K562 (cell line): Measurements from ENCODE around the gene SNX1. TPM values are rescaled to one million over a fixed set of nuclear protein-coding genes. Genes with fewer than 3 reads are reported as not detected.

ENCODE experiments used
- ATAC-seq: fragments of 200-7000 bp; cut with Tn5 transposase; 3 replicates; pipeline ENCODE4 v1.9.1; 2020; ENCODE audit warnings: moderate library complexity
- BruUV-seq: library from RNA; stranded (reverse); fragments of 400-500 nt; replicated peaks from 2 replicates; lab custom pipeline; 2021; lab: Mats Ljungman, UMichigan
- CTCF ChIA-PET: fragments of 300-600 bp; formaldehyde crosslinking; extraction: SDS; loops from one replicate; lab custom pipeline; 2021; ENCODE audit warnings: low intra/inter-chr PET ratio; lab: Yijun Ruan, JAX
- POLR2A ChIA-PET: fragments of 300-600, 350-650 bp; sonication (Branson Sonifier 250); formaldehyde crosslinking; extraction: SDS; loops from one replicate; lab custom pipeline; 2021; ENCODE audit warnings: antibody characterized with exemption, inconsistent platforms; lab: Yijun Ruan, JAX
- DNase-seq, 4 experiments: peaks; one replicate each; pipeline versions ENCODE4 v3.0.0 to v3.0.0-alpha.2; 2011 to 2018; ENCODE audit warnings: low spot score in 3 of 4, mixed read lengths in 3 of 4; ENCODE audit errors: extremely low read depth in 1 of 4
- FAIRE-seq: peaks from 2 replicates; lab custom pipeline; 2011; peaks lifted over from hg19 to GRCh38; lab: Jason Lieb, UNC
- H2AFZ ChIP-seq: 2 replicates; pipeline ENCODE4 v1.6.0; 2011; ENCODE audit warnings: low read depth, low read length, control low read depth, inconsistent platforms
- H3K27ac ChIP-seq: fragments of 200-600 bp; 3 replicates; pipeline ENCODE4 v1.8.0; 2011; ENCODE audit warnings: low read depth, mild to moderate bottlenecking, control low read depth, inconsistent platforms, low read length, moderate library complexity, mixed read lengths; ENCODE audit errors: extremely low read depth
- H3K27me3 ChIP-seq, 2 experiments: fragments of 300-600 bp in 1 of 2; 2 replicates in 1 of 2; 3 replicates in 1 of 2; pipeline versions ENCODE4 v1.6.0 to v1.8.0; 2011; ENCODE audit warnings: inconsistent platforms in 2 of 2, low read length in 2 of 2, mild to moderate bottlenecking in 1 of 2, mixed read lengths in 1 of 2, moderate library complexity in 1 of 2; ENCODE audit not compliant: control insufficient read depth in 2 of 2, insufficient read depth in 2 of 2
- H3K36me3 ChIP-seq: fragments of 300-600 bp; 3 replicates; pipeline ENCODE4 v1.8.0; 2011; ENCODE audit warnings: mild to moderate bottlenecking, low read length, inconsistent platforms; ENCODE audit not compliant: control insufficient read depth, insufficient read depth
- H3K4me1 ChIP-seq, 2 experiments: fragments of 200-600 bp in 1 of 2; replicated peaks in 1 of 2; 2 replicates in 1 of 2; 3 replicates in 1 of 2; pipeline versions ENCODE4 v1.5.1 to v1.8.0; 2011; ENCODE audit warnings: inconsistent platforms in 2 of 2, low read length in 2 of 2, mild to moderate bottlenecking in 1 of 2, mixed read lengths in 1 of 2, moderate library complexity in 1 of 2; ENCODE audit not compliant: control insufficient read depth in 2 of 2, insufficient read depth in 2 of 2
- H3K4me2 ChIP-seq: 2 replicates; pipeline ENCODE4 v1.6.1; 2011; ENCODE audit warnings: low read length, control low read depth, inconsistent platforms, mixed read lengths; ENCODE audit not compliant: insufficient read depth
- H3K4me3 ChIP-seq: fragments of 200-600 bp; sonication (generic), shearing (Covaris generic); 2 replicates; pipeline ENCODE4 v1.5.1; 2016; ENCODE audit warnings: control low read depth, inconsistent platforms
- H3K79me2 ChIP-seq: fragments of 200-600 bp; 3 replicates; pipeline ENCODE4 v1.8.0; 2011; ENCODE audit warnings: low read length, inconsistent platforms; ENCODE audit not compliant: control insufficient read depth, insufficient read depth
- H3K9ac ChIP-seq, 2 experiments: 2 replicates each; pipeline versions ENCODE4 v1.6.0 to v1.6.1; 2011; ENCODE audit warnings: low read depth in 2 of 2, low read length in 2 of 2, control low read depth in 1 of 2, inconsistent platforms in 1 of 2, mild to moderate bottlenecking in 1 of 2, mixed read lengths in 1 of 2; ENCODE audit not compliant: insufficient read depth in 1 of 2
- H3K9me1 ChIP-seq: one replicate; pipeline ENCODE4 v1.6.0; 2011; ENCODE audit warnings: inconsistent platforms, mild to moderate bottlenecking, low read length, moderate library complexity; ENCODE audit not compliant: control insufficient read depth, insufficient read depth
- H3K9me3 ChIP-seq: replicated peaks from 2 replicates; pipeline ENCODE4 v1.5.1; 2011; ENCODE audit warnings: low read depth, low read length, inconsistent platforms; ENCODE audit not compliant: control insufficient read depth, insufficient read depth
- H4K20me1 ChIP-seq: replicated peaks from 2 replicates; pipeline ENCODE4 v1.6.1; 2011; ENCODE audit warnings: low read length, inconsistent platforms, mixed read lengths; ENCODE audit not compliant: control insufficient read depth, insufficient read depth
- GTF2A2 ChIP-seq: IDR thresholded peaks from 2 replicates; pipeline ENCODE4 v1.6.1; 2016; ENCODE audit warnings: mild to moderate bottlenecking, missing genetic modification characterization, missing compliant biosample characterization
- HDAC3 ChIP-seq: fragments of 450-650 bp; IDR thresholded peaks from 2 replicates; pipeline ENCODE4 v1.6.1; 2018; ENCODE audit warnings: borderline replicate concordance, mild to moderate bottlenecking, moderate library complexity; ENCODE audit not compliant: partially characterized antibody
- HDGF ChIP-seq: fragments of 450-650 bp; IDR thresholded peaks from 2 replicates; pipeline ENCODE4 v1.6.1; 2016
- HLTF ChIP-seq: fragments of 450-650 bp; IDR thresholded peaks from 2 replicates; pipeline ENCODE4 v1.6.1; 2016
- MED1 ChIP-seq: sonication (generic); formaldehyde crosslinking; IDR thresholded peaks from 2 replicates; pipeline ENCODE4 v1.8.1; 2023; ENCODE audit warnings: missing genetic modification reagents, borderline replicate concordance
- NCOA4 ChIP-seq: fragments of 450-650 bp; IDR thresholded peaks from 2 replicates; pipeline ENCODE4 v1.6.1; 2018; ENCODE audit warnings: mild to moderate bottlenecking; ENCODE audit not compliant: partially characterized antibody
- NFRKB ChIP-seq: fragments of 450-650 bp; IDR thresholded peaks from 2 replicates; pipeline ENCODE4 v1.6.1; 2016; ENCODE audit warnings: low read depth
- RBM15 ChIP-seq: fragments of 200-400 bp; formaldehyde crosslinking; IDR thresholded peaks from 2 replicates; pipeline ENCODE4 v1.6.1; 2018; ENCODE audit warnings: mild to moderate bottlenecking, low read length, moderate library complexity; ENCODE audit not compliant: insufficient read depth
- SETDB1 ChIP-seq: IDR thresholded peaks from one replicate; pipeline ENCODE4 v1.6.1; 2012; ENCODE audit warnings: low read length, control low read depth, inconsistent platforms
- SRSF7 ChIP-seq: fragments of 200-400 bp; formaldehyde crosslinking; optimal IDR thresholded peaks from 2 replicates; pipeline ENCODE3; 2017; ENCODE audit warnings: mild to moderate bottlenecking, low read depth, low read length
- ZBTB17 ChIP-seq: fragments of 450-650 bp; formaldehyde crosslinking; IDR thresholded peaks from 2 replicates; pipeline ENCODE4 v1.4.0; 2020; ENCODE audit warnings: mild to moderate bottlenecking
- ZBTB5 ChIP-seq: fragments of 450-650 bp; IDR thresholded peaks from 2 replicates; pipeline ENCODE4 v1.6.1; 2017; ENCODE audit warnings: antibody characterized with exemption
- ZBTB7A ChIP-seq: IDR thresholded peaks from 2 replicates; pipeline ENCODE4 v1.6.1; 2011; ENCODE audit warnings: low read depth, mild to moderate bottlenecking, low read length, moderate library complexity, borderline replicate concordance; ENCODE audit not compliant: control insufficient read depth
- ZNF217 ChIP-seq: sonication (generic); formaldehyde crosslinking; IDR thresholded peaks from 2 replicates; pipeline ENCODE4 v1.8.0; 2022; ENCODE audit warnings: mild to moderate bottlenecking, missing genetic modification reagents
- ZNF589 ChIP-seq: fragments of 200-800 bp; sonication (Bioruptor generic); IDR thresholded peaks from 2 replicates; pipeline ENCODE4 v1.6.1; 2016; ENCODE audit warnings: low read depth, missing genetic modification characterization, missing compliant biosample characterization
- WGBS: fragments of 100-300 bp; shearing (Covaris generic); methylation state at CpG from one replicate; pipeline ENCODE4 v1.1.6; 2016; ENCODE audit warnings: low coverage, mixed read lengths; ENCODE audit not compliant: insufficient coverage; ENCODE audit errors: missing lambda C conversion rate; 5-methylcytosine and 5-hydroxymethylcytosine counted together
- in situ Hi-C: fragments of 300-500 bp; cut with MboI; formaldehyde crosslinking; loops from 4 replicates; pipeline ENCODE4 v1.15.0; 2018; ENCODE audit warnings: inconsistent platforms, mixed read lengths
- intact Hi-C: fragments of 100-400 bp; cut with micrococcal nuclease; formaldehyde crosslinking; loops from 2 replicates; pipeline ENCODE4 v1.14.2; 2022
- polyA plus RNA-seq, 8 experiments: library from polyadenylated mRNA; depleted of rRNA in 4 of 8; stranded (reverse) in 5 of 8; unstranded in 3 of 8; fragments of >200 nt; fragmentation: Nextera tagmentation in 2 of 8; fragmentation: Illumina TruSeq in 1 of 8; extraction: Ambion mirVana in 2 of 8; extraction: Trizol in 1 of 8; gene quantifications; 2 replicates each; pipeline versions ENCODE4 v1.2.1 to v1.2.3, GENCODE V29; 2011 to 2014; ENCODE audit warnings: inconsistent platforms in 1 of 8, missing spikeins in 1 of 8
- total RNA-seq, 7 experiments: library from RNA; depleted of rRNA in 6 of 7; stranded (reverse); fragments of >200 nt in 6 of 7; fragmentation: Illumina TruSeq in 2 of 7; extraction: Trizol in 2 of 7; gene quantifications; 2 replicates each; pipeline versions ENCODE4 v1.2.1 to v1.2.3, GENCODE V29; 2011 to 2021; ENCODE audit warnings: low replicate concordance in 1 of 7

SNX1 gene
- total and polyA plus RNA-seq, 9 of the 15 experiments (the other 6 are each of a cell fraction or from before 2014, with no cell fraction given), result 11.0 to 105 (median 59.9) TPM

- 59% methylated on average over 3 of the region's 3 CpGs for WGBS
- H3K27ac ChIP-seq, result no peak overlapping the region
- TF ChIP-seq ZBTB7A, result no peak
- no peak for TF ChIP-seq SRSF7
- TF ChIP-seq ZBTB17 (CRISPR knock-in tag), result no peak
- no peak for TF ChIP-seq RBM15
- no peak for TF ChIP-seq SETDB1
- no peak for TF ChIP-seq ZNF217 (CRISPR knock-in tag)
- TF ChIP-seq GTF2A2 (tag), result no peak
- no peak for TF ChIP-seq NFRKB
- no peak for TF ChIP-seq ZNF589 (CRISPR knock-in tag)
- no peak for TF ChIP-seq MED1
- no peak for TF ChIP-seq ZBTB5
- no peak for TF ChIP-seq NCOA4
- no peak for TF ChIP-seq HLTF
- TF ChIP-seq HDAC3, result no peak
- no peak for TF ChIP-seq HDGF
- intact Hi-C loops, result no loop called here
- H3K9ac ChIP-seq, result no peak overlapping the region
- in situ Hi-C loops, result no loop called here
- DNase-seq (no peak), ATAC-seq (no peak), FAIRE-seq (no peak)
- peaks cover 10% of the 10 kb centered on the region for H3K36me3 ChIP-seq
- CTCF ChIA-PET, result no interaction called here
- H4K20me1 ChIP-seq, result no peaks in the 10 kb centered on the region
- POLR2A ChIA-PET, result interaction anchor here (1.3 to 2.4 kb wide), 3 partner anchors 10 to 55 kb away, joined by 7 to 10 read pairs (median 8); partner anchors contain the start of genes CIAO2A and PPIB
- no peaks in the 10 kb centered on the region for H3K27me3 ChIP-seq
- no peaks in the 10 kb centered on the region for H3K9me3 ChIP-seq
- H3K9me1 ChIP-seq, result peaks cover 4% of the 10 kb centered on the region
- H3K79me2 ChIP-seq, result no peaks in the 10 kb centered on the region
- BruUV-seq, result no TSS peak
- H3K4me1 ChIP-seq, result peaks cover 35 to 78% of the 10 kb centered on the region in 2 experiments
- no peak overlapping the region for H3K4me2 ChIP-seq
- H3K4me3 ChIP-seq, result no peak overlapping the region
- no peak overlapping the region for H2AFZ ChIP-seq
These were observed 52.8 kb downstream of the SNX1 start for GRCh38 chr15:64148581-64148980.
